GM20000 (cell line): Measurements from ENCODE around the gene PAQR3.

Experiments
- DNase-seq: peaks from one replicate; pipeline ENCODE4 v3.0.0; 2012; ENCODE audit warnings: low spot score
- TF ChIP-seq, protein P1 (sequence below): IDR thresholded peaks from 2 replicates; pipeline ENCODE4 v1.5.1; 2012; ENCODE audit warnings: mild to moderate bottlenecking, control low read depth; ENCODE audit errors: extremely low read depth, missing control alignments

PAQR3 gene

DNA sequence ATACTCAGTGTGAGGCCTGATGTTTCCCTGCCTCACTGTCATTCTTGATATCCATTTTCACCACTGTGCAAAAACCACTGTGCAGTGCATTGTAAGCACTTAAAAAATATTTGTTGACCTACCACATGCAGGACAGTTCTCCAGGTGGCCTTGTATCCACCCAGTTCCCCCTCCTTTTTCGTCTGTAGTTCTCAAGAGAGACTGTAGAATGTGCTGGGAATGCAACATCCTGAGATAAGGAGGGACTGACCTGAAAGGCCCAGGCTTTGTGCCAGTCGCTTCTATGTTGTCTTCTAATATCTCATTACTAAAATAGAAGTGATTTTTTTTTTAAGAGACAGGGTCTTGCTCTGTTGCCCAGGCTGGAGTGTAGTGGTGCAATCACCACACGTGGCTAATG, 21.7 kb upstream of the PAQR3 start:
- TF ChIP-seq, protein P1, sequence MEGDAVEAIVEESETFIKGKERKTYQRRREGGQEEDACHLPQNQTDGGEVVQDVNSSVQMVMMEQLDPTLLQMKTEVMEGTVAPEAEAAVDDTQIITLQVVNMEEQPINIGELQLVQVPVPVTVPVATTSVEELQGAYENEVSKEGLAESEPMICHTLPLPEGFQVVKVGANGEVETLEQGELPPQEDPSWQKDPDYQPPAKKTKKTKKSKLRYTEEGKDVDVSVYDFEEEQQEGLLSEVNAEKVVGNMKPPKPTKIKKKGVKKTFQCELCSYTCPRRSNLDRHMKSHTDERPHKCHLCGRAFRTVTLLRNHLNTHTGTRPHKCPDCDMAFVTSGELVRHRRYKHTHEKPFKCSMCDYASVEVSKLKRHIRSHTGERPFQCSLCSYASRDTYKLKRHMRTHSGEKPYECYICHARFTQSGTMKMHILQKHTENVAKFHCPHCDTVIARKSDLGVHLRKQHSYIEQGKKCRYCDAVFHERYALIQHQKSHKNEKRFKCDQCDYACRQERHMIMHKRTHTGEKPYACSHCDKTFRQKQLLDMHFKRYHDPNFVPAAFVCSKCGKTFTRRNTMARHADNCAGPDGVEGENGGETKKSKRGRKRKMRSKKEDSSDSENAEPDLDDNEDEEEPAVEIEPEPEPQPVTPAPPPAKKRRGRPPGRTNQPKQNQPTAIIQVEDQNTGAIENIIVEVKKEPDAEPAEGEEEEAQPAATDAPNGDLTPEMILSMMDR, result no peak
- no peak for DNase-seq

DNA sequence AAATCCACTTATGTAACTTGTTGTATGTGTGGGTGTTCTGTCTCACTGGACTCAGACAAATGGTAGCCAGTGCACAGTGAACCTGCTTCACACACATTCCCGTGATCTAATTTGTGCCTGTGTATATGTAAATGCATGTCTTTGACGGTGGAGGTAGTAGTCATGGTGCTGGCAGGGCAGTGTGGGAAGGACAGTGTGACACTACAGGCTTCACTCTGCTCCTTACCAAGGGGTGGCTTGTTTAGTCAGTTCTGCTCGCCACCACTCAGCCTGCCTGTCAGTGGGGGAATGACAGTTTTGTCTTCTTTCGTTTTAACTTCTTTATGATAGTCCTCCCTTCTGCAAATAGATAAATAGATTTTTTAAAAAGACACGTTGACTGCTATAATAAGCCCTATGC, 17.7 kb upstream of the PAQR3 start:
- DNase-seq, result no peak
- TF ChIP-seq, protein P1, result no peak

DNA sequence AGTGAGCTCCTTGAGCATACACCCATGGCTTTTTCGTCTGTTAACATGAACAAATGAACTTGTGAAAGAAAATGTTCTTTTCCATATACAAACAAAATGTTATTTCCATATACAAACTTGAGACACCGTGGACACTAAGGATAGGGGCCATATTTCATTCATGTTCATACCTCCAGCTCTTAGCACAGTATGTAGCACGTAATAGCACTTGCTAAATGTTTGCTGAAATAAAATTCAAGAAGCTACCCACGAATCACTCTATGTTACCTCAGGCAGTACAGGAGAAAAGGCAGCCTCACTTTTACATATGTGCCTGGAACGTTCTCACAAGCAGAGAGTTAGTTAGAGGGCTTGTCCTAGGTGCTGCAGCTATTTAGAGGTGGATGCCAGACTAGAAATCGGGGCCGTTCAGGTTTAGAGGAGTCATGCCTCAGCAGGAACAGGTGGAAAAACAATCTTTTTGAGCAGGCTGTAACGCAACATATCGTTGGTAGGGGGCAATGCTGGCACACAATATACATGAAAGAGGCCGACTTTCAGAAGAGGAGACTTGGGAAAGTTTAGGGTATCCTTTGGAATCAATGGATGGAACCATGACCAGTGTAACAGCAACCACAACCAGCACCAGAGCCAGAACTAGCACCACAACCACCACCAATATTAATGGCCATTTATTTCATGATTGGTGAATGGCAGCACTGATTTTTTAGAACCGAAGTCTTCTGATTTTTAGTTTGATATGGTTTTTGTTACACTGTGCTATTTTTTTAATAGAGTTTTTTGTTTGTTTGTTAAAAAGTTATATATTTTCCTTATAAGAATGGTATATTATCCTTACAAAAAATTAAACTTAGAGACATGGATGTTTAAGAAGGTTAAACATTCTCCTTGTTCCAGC, 14.8 kb upstream of the PAQR3 start:
- TF ChIP-seq, protein P1, result peak; percentile 10
- DNase-seq, result no peak

DNA sequence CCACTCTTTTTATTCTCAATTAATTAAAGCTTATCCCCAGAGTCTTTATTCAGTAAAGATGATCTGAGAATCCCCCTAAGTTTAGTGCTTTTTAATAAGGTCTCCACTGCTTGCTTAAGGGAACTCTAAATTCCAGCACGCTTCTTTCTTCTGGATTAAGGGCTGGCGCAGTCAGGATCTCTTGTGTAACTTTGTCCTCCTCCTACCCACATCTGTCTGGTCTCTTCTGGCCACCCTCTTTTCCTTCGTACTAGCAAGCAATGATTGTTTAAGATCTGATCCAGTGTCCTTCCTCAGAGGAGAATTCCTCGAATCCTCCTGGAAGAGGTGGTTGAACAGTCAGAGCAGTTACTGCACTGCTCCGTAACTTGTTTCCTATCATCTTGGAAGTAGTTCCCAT, 14.0 kb upstream of the PAQR3 start:
- TF ChIP-seq, protein P1, result no peak

DNA sequence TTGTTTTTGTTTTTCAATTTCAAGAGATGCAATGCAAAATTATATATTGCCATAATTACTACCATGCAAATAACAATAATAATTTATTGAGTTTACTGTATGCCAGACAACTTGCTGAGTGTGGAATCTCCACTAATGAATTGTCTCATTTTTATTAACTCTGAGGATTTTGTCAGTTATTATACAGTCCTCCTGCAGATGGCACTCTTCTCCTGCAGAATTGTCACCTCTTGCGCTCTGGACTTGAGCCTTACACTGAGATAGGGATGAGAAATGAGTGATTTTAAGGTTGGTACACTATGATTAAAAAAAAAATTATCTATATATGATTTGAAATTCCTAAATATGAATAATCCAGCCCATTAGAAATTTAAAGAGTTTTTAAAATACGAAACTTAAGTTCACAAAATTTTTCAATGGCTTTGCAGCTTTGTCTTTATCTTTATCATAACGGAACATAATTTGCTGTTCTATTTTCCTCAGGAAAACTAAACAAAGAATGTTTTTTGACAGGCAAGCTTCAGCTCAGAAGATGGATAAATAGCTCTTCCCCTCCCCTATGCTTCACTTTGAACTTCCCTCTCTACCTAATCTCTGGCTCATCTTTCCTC, 12.7 kb upstream of the PAQR3 start:
- TF ChIP-seq, protein P1, result peak; percentile 49

More for the DNA sequence above, 14.0 kb upstream of the PAQR3 start:
- no peak for DNase-seq

DNA sequence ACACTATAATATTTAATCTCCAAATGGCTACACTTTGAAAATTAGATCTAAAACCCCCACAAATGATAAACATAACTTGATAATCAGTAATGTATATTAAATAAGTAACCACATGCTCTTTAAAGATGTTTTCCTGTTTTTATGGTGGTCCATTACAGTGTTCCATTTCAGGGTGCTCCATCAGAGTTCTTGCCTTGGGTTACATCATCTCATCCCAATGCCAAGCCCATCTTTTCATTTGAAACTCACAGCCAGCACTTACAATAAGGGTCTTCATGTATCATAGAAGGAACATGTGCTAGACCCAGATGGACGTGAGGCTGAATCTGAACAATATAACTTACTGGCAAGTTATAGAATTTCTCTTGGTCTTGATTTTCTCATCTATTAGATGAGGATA, 10.5 kb upstream of the PAQR3 start:
- TF ChIP-seq, protein P1, result no peak
- no peak for DNase-seq

More for the DNA sequence above, 12.7 kb upstream of the PAQR3 start:
- DNase-seq, result peak; percentile 43

DNA sequence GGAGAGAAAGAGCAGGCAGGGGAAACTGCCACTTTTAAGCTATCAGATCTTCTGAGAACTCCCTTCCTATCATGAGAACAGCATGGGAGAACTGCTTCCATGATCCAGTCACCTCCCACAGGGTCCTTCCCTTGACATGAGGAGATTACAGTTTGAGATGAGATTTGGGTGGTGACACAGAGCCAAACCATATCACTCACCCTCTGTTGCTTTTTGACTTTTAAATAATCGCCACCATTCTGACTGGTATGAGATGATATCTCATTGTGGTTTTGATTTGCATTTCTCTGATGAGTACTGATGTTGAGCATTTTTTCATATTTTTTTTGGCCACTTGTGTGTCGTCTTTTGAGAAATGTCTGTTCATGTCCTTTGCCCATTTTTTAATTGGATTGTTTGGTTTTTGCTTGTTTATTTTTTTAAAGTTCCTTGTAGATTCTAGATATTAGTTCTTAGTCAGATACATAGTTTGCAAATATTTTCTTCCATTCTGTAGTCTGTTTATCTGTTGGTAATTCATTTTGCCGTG, 6.5 kb upstream of the PAQR3 start:
- TF ChIP-seq, protein P1, result no peak
- DNase-seq, result no peak
